HG03039 (cell line): Measurements from ENCODE around the gene TRAK1.

Source experiments
- ATAC-seq: cut with Tn5 transposase; IDR thresholded peaks from one replicate; pipeline ENCODE4 v1.9.1; 2021; ENCODE audit warnings: mild to moderate bottlenecking, moderate library complexity; ENCODE audit not compliant: unreplicated experiment

The TRAK1 gene

GRCh38 chr3:42149532-42149931 is 58.4 kb downstream of the TRAK1 start:
- ATAC-seq, result no peak

DNA sequence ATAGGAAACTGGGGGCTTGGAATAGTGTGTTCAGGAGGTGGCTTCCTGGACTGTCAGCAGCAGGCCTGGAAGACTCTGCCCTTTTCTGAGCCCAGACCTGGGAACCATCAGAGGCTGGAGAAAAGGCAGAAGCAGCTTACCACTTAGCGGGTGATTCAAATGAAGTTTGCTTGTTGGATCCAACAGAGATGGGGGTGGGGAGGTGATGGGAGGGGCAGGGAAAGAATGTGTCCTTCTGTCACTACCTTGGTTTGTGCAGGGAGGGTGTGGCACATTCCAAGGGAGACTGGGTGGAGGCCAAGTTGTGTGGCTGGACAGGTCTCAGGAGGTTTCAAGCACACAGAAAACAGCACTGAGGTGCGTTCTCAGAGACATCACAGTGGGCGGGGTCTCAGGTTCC is 58.8 kb downstream of the TRAK1 start:
- ATAC-seq, result no peak

- no peak for ATAC-seq
These were observed 60.5 kb downstream of the TRAK1 start for GRCh38 chr3:42151596-42152168.

DNA sequence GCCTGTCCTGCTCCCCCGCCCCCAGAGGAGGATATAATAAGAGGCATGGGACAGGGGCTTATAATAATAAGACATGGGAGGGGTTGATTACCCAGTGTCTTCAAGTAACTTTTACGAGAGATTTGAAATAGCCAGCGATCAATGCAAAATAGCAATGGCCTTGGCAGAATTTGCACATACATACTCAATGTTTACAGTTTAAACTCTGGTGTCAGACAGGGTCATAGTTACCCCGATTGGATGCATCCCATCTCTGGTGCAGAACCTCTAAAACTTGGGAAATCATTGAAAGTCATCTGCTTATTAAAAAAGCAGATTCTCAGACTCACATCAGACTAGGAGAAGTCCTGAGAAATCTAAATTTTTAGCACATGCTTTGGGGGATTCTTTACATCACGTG is 61.0 kb downstream of the TRAK1 start:
- no peak for ATAC-seq

DNA sequence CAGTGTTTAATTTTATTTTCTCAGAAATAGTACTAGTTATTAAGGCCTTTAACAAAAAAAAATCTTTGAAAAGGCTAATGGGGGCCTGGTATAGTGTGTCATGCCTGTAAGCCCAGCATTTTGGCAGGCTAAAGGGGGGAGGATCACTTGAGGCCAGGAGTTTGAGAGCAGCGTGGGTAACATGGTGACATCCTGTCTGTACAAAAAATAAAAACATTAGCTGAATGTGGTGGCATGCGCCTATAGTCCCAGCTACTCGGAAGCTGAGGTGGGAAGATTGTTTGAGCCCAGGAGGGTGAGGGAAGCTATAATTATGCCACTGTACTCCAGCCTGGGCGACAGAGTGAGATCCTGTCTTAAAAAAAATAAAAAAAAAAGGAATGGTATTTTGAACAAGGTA is 61.9 kb downstream of the TRAK1 start:
- no peak for ATAC-seq

GRCh38 chr3:42157540-42158538 is 66.7 kb downstream of the TRAK1 start:
- no peak for ATAC-seq

DNA sequence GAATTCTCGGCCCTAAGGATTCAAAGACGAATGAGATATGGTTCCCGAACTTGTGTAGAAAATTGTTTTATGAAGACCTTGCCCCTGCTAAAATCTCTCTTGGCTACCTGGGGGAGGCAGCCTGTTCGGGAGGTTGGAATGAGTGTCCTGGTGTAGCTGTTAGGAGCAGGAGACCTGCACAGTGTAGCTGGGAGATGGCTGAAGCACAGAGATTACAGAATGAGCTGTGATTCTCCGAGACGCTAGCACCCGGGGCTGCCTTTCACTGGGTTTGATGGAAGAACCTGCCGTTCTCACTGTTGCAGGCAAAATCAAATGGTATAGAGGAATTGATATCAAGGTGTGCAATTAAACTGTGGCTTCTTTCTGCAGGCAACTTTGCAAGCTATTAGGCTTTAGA is 68.0 kb downstream of the TRAK1 start:
- no peak for ATAC-seq

GRCh38 chr3:42159706-42160472 is 68.7 kb downstream of the TRAK1 start:
- ATAC-seq, result no peak

DNA sequence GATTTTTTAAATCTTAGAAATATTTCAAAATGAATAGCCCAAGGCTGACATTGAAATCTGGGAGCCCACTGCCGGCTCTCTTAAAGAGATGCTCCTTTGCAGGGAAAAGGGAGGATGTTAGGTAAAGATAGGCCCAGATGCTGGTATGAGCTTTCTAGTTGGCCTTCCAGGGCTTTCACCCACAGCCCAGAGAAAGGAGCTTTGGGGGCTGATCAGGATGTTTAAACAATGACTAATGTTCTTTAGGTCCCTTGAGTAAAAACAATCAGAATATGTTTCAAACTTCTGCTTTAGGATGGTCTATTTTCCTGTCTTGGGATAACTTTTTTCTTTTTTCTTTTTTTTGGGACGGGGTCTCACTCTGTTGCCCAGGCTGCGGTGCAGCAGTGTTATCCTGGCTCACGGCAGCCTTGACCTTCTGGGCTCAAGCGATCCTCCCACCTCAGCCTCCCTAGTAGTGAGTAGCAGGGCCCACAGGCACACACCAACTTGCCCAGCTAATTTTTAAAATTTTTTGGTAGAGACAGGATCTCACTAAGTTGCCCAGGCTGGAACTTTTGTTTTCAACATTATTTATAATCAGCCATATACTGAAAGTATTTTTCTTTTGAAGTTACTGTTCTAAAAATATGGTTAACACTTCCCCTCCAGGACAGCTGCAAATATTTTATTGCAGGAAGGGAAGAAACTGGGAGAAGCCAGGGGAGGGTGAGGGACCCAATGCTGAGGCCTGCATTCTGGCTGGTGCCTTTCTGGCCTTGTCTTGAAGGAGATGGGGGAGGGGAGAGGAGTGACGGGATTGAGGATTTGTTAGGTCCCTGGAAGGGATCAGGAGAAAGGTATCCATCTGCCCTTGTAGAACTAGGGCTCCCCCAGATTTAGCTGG is 70.1 kb downstream of the TRAK1 start:
- no peak for ATAC-seq

DNA sequence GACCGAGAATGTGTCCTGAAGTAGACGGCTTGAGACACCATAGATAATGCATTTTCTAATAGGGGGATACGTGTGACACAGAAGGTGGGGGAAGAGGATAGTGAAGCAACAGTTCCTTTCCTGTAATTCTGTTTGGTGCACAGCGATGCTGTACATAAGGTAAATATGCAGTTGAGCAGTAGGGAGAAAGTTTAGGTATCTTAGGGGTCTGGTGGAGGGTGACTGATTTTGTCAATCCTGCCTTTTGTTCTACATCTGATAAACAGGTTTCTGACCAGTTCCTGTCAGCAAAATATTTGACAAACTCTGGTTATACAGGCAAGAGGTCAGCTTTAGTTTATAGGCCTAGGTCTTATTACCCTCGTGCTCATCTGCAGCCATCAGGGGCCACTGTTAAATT is 71.3 kb downstream of the TRAK1 start:
- ATAC-seq, result no peak

- no peak for ATAC-seq
These were observed 72.6 kb downstream of the TRAK1 start for GRCh38 chr3:42163622-42164244.

DNA sequence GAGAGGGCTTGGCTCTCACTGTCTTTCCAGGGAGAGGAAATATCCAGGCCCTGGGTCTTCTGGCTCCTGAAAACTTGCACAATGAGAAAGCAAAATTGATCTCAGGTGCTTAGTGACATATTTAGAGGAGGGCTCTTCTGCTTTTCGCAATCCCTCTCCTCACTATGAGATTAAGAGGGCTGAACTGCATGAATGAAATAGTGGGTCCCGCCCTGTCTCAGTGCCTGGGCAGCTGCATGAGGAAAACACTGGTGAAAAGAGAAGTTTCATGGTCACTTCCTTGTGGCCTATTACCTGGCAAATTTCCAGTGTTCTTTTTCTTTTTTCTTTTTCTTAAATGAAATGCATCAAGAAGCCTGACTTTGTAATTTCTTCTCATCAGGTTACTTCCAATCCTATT is 73.5 kb downstream of the TRAK1 start:
- no peak for ATAC-seq

DNA sequence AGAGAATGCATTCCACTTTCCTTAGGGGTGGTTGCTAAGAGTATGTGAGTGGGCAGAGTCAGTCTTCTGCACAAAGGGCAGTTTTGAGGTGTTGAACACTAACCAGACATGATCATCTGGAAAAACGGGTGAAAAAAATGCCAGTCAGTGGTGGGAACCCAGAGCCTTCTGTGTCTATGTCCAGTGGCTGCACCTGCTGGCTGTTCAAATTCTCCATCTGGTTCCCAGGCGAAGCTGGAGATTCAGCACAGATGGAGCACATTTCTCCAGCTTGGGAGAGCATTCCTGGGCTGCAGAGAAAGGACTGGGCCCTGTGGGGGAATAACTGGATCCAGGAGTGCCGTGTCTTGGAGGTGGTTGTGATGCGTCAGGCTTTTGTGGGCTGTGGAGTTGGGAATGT is 74.1 kb downstream of the TRAK1 start:
- no peak for ATAC-seq

DNA sequence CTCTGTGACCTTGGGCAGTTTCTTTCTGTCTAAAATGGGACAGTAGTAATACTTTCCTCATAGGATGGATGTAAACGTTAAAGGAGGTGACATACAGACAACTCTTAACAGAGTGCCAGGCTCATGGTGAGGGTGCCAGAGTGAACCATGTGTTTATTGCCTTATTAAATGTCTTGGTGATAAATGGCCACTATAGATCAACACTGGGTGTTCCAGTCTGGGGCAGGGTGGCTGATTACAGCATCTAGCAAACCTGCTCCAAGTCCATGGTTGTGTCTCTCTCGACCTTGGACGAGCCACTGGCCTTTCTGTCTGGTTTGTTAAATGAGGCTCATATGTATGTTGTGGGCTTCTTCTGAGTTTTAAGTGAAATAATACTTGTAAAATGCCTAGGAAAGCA is 75.1 kb downstream of the TRAK1 start:
- no peak for ATAC-seq

DNA sequence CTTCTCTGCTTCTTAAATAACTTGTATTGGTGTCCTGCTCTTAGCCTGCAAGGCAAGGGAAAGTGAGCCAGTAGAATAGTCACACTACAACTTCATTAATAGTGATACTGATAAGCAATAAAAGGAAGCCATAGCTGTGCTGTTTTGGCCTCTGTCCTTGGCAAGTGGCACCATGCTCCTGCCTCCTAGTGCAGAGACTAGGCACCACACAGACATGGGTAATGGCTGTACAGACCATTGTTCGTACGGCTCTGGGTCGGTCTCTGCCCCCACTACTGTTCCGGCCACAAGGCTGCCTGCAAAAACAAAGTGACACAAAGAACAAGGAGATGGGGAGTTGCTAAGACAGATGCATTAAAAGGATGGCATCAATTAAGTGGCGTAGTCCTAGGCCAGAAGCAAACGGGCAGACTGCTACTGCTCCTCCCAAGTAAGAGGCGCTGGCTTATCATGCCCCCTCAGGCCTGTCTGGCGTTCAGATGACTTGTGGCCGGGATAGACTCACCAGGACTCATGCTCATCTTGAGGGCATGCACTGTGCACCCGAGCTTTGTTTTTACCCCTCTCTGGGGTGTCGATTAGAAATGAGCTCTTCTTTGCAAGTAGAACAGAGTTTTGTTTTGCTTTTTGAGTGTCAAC is 75.6 kb downstream of the TRAK1 start:
- ATAC-seq, result no peak

DNA sequence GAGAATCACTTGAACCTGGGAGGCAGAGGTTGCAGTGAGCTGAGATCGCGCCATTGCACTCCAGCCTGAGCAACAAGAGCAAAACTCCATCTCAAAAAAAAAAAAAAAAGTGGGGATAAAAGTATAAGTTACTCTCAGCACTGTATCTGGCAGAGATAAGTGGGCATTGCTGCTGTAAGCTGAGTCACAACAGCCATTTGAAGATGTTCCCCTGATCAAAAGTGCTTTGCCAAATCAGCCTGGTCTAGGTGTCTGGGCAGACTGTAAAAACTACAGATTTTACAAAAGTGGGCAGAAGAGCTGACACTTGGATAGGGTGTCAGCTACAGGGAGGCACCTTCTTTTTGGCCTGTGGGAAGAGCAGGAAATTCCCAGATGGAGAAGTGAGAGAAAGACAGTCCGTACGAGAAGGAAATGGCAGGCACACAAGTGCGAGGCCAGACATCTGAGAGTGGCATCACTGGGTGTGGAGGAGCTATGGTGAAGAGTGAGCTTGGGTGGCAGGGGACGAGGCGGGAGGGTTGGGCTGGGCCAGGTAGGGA is 78.5 kb downstream of the TRAK1 start:
- ATAC-seq, result no peak

GRCh38 chr3:42172047-42172654 is 81.0 kb downstream of the TRAK1 start:
- ATAC-seq, result no peak

GRCh38 chr3:42173307-42173706 is 82.2 kb downstream of the TRAK1 start:
- ATAC-seq, result no peak
